HG03457 (cell line): ENCODE results near the gene SHISAL1.
"Not testable (repeated sequence)": the region's sequence is repeated elsewhere in the genome, so short reads cannot be mapped to it uniquely, and the experiment has no call there.

ENCODE experiments used
- ATAC-seq: cut with Tn5 transposase; IDR thresholded peaks from one replicate; pipeline ENCODE4 v1.9.1; 2021; ENCODE audit warnings: moderate number of reproducible peaks; ENCODE audit not compliant: unreplicated experiment

Gene SHISAL1

DNA sequence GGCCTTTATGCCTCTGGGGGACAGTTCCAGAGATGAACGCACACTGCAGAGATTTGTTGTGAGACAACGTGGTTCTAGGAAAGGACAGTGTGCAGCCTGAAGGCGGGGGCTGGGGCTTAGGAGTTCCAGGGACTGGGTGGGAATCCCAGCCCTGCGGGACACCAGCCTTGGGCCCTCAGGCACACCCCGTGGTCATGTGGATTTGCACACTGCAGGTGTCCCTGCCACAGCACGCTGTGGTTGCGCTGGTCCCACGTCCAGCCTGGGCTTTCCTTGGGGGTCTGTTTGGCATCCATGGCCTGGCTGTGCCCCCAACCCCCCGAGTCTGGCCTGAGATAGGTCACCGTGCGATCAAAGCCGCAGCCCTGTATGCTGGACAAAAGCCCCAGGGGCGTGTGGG, 7.3 kb downstream of the SHISAL1 start:
- no peak for ATAC-seq

- ATAC-seq: no peak
Observed at GRCh38 chr22:44304911-44305310, 7.8 kb downstream of the SHISAL1 start.

DNA sequence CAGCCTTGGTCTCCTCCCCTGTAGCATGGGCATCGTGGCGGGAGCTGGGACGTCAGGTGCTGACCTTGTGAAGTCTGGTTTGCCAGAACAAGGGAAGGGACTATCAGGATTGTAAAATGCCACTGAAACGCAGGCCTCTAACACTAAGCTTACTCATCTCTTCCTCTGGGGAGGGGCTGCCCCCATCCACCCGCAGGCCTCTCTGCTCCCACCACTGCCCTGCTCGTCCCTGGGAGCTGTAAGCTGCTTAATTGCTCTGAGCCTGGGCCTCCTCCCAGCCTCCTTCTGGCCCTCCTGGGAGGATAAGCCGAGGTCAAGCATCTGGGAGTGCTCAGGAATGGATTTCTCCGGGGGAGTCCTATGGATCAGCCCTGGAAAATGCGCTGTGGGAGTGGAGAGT, 8.4 kb downstream of the SHISAL1 start:
- no peak for ATAC-seq

- ATAC-seq: not testable (repeated sequence)
Observed at GRCh38 chr22:44302363-44302762, 10.4 kb downstream of the SHISAL1 start.

DNA sequence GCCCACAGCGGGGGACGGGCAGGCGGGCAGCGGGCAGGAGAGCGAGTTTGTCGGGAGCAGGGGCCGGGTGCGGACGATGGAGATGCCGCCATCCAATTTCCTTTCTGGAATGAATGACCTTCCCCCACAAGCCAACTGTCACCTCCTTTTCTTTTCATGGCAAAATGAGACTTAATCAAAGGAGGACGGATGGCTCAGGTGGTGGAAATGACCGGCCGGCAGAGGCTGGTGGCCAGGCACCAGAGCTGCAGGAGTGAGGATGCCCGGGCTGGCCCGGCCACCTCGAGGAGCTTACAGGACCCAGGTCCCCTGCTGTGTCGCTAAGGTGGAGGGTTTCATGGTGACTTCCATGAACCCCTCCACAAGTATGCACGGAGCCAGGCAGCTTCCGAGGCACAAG, 11.7 kb downstream of the SHISAL1 start:
- no peak for ATAC-seq

GRCh38 chr22:44299124-44299523, 13.6 kb downstream of the SHISAL1 start:
- ATAC-seq: no peak

GRCh38 chr22:44298406-44299091, 14.2 kb downstream of the SHISAL1 start:
- ATAC-seq: no peak

DNA sequence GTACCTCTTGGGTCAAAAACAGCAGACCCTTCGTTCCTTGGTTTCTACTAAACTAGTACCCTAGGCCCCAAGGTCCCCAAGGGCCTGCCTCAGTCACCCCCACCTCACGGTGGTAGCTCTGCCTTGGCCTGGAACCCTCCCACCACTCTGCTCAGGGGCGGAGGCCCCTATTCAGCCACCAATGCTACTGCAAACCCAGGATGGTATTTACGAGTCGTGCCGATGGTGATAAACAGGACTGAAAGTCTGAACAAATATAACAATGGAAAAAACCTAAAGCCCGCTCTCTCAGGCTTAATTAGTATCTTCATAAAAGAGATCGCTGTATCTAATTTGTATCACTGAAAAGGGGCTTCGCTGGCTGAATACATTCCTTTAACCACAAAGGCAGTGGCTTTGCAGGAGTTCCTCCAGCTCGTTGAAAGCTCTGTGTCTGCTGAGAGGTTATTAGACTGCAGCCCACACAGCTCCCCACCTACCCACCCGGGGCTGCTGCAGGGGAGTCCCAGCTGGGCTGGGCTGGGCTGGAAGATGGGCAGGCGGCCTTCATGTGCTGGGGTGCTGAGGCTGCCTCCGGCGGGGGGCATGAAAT, 15.2 kb downstream of the SHISAL1 start:
- ATAC-seq: no peak

DNA sequence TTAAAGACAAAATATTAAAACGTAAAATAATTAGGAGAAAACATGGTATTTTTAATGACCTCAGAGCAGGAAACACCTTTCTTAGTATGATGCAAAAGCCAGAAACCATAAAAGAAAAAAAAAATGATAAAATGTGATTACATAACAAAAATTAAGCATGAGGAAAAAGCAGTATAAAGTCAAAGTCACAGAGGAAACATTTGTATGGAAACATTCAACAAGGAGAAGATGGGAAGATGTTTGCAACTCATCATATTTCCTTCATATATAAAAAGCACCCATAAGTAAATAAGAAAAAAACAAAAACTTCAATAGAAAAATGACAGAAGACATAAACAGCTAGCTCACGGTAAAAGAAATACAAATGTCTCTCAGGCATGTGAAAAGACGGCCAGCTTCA, 17.3 kb downstream of the SHISAL1 start:
- ATAC-seq: no peak

DNA sequence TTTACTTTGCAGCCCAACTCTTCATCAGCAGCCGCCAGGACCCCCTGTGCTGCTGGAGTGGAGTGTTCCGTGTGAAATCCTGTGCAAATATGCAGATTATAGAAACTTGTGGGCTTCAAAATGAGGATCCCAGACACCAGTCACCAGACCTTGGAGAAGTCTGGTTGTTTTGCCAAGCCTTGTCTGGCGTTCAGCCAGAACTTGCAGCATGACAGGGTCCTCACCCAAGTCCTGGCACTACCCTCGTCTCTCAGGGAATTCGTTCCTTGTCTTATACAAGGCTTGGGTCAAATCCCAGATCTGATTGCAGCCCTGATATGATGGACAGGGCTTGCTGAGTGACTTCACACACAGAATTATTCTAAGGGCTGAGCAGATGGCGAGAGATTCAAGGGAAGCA, 18.9 kb downstream of the SHISAL1 start:
- no peak for ATAC-seq

GRCh38 chr22:44293034-44293433, 19.7 kb downstream of the SHISAL1 start:
- no peak for ATAC-seq

- no peak for ATAC-seq
Observed at GRCh38 chr22:44292521-44292920, 20.2 kb downstream of the SHISAL1 start.

- no peak for ATAC-seq
Observed at GRCh38 chr22:44291674-44292360, 20.9 kb downstream of the SHISAL1 start.

- ATAC-seq: no peak
Observed at GRCh38 chr22:44291265-44291664, 21.5 kb downstream of the SHISAL1 start.

GRCh38 chr22:44289414-44290171, 23.2 kb downstream of the SHISAL1 start:
- ATAC-seq: no peak

DNA sequence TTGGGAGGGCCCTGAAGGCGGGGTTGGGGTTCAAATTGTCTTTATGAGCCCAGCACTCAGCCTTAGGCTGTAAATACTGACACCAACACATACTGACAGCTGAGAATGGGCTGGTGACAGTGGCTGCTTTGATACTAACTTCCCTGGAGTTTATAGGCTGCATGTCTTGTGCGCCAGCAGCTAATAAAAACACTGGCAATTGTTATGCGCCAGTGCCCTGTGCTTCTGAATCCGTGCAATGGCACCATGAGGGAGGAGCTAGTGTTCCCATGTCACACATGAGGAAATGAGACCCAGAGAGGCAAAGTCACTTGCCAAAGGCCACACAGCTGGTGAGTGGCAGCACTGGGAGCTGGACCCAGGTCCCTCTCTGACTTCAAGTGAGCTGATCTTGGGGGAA, 23.8 kb downstream of the SHISAL1 start:
- ATAC-seq: no peak

DNA sequence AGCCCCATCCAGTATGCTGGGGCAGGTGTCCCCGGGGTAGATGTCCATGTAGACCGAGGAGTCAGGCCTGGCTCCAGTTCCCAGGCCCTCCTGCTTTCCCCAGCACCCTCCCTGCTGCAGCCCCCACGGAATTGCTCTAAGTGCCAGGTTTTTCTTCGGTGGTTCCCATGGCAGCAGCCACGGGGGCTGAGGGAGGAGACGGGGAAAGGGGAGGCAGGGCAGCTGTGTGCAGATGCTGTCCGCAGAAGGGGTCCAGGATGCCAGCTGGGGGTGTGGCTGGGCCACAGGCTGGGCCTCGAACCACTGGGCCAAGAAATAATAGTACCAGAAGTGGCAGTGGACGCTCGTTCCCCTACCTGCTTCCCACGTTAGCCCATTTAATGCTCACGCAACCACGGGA, 25.0 kb downstream of the SHISAL1 start:
- no peak for ATAC-seq

- no peak for ATAC-seq
Observed at GRCh38 chr22:44287121-44287693, 25.5 kb downstream of the SHISAL1 start.

DNA sequence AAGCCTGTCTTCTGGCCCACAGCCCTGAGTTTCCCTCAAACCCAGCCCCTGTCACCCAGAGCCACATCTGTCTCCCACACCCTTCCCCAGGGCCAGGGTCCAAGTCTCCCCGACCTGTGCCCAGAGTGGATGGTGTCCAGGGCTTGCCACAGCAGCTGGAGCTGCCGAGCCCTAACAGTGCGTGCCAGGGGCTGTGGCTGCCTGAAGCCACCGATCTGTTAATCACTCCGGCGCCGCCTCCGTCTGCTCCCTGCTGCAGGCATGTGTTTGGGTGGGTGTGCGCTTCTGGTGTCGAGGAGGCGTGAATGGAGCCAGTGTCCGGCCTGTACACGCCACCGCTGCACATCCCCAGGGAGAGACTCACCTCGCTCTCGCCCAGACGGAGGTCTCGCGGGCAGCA, 26.1 kb downstream of the SHISAL1 start:
- ATAC-seq: no peak

DNA sequence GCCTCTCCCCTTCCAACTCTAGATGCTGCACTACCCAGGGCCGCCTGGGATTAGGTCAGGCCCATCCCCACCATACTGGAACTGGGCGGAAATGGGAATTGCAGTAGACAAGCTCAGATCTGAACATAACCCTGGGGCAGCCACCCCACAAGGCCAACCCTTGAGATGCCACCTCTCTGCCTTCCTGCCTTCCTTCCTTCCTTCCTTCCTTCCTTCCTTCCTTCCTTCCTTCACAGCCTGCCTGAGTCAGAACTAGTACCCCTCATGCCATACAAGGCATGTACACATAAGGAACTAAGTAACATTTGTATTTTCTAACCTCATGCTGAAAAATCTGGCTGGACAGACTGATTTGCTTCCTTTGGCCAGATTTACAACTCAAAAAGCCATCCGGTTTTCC, 28.0 kb downstream of the SHISAL1 start:
- no peak for ATAC-seq
